ENCODE data around the gene CHRNA10. TPM values are rescaled to one million over a fixed set of nuclear protein-coding genes. Genes with fewer than 3 reads are reported as not detected.
"Not testable (repeated sequence)": the region's sequence is repeated elsewhere in the genome, so short reads cannot be mapped to it uniquely, and the experiment has no call there.

The CHRNA10 gene
- total RNA-seq, 1 donor: 1.1 TPM

DNA sequence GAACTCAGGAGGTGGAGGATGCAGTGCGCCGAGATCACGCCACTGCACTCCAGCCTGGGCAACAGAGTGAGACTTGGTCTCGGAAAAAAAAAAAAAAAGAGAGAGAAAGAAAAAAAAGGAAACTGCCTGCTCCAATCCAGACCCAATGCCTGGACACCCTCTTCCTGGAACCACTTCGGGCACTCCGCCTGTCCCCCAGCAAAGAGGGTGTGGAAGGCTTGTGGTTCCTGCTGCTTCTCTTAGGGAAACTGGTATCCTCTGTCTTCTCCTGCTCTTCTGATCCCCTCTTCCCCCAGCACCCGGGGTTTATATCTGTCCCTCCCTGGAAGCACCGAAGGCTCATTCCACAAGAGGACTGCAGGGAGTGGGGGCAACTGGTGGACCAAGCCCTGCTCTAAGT is 12.9 kb downstream of the CHRNA10 start:
- TF ChIP-seq, protein P1, sequence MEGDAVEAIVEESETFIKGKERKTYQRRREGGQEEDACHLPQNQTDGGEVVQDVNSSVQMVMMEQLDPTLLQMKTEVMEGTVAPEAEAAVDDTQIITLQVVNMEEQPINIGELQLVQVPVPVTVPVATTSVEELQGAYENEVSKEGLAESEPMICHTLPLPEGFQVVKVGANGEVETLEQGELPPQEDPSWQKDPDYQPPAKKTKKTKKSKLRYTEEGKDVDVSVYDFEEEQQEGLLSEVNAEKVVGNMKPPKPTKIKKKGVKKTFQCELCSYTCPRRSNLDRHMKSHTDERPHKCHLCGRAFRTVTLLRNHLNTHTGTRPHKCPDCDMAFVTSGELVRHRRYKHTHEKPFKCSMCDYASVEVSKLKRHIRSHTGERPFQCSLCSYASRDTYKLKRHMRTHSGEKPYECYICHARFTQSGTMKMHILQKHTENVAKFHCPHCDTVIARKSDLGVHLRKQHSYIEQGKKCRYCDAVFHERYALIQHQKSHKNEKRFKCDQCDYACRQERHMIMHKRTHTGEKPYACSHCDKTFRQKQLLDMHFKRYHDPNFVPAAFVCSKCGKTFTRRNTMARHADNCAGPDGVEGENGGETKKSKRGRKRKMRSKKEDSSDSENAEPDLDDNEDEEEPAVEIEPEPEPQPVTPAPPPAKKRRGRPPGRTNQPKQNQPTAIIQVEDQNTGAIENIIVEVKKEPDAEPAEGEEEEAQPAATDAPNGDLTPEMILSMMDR (IDR thresholded peaks at IDR 0.05; ENCODE audit: insufficient read depth, low read length): no peak
- DNase-seq (ENCODE audit: low read depth): no peak
- no peak overlapping the region for H3K4me3 ChIP-seq (ENCODE audit: low read depth, low read length)

DNA sequence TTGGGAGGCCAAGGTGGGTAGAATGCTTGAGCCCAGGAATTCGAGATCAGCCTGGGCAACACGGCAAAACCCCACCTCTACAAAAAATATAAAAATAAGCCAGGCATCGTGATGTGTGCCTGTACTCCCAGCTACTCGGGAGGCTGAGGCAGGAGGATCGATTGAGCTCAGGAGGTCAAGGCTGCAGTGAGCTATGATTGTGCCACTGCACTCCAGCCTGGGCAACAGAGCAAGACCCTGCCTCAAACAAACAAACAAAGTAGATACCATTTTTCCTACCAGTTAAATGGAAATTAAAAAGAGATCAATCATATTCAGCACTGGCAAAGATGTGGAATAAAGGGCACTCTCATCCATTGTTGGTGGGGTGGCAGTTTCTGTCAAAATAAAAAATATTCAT is 13.9 kb downstream of the CHRNA10 start:
- not testable (repeated sequence) for DNase-seq (ENCODE audit: low read depth); H3K4me3 ChIP-seq (ENCODE audit: low read depth, low read length)

DNA sequence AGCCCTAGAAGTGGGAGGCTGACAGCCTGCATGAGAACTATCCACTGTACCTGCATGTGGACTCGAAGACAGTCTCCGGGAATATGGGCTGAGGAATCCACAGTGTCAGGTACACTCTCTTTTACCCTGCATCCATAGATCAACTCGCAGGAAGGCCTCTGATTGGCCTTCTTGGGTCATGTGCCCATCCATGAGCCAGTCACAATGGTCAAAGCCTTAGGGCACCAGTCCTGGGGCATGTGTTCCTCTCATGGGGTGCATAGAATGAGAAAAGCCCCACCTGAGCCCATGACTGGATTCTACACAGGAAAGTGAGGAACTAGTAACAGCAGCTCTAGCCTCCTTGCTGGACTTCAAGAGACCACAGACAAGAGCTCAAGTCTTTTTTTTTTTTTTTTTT is 15.6 kb downstream of the CHRNA10 start:
- TF ChIP-seq, protein P1 (IDR thresholded peaks at IDR 0.05; ENCODE audit: insufficient read depth, low read length): no peak
- no peak for DNase-seq (ENCODE audit: low read depth)

DNA sequence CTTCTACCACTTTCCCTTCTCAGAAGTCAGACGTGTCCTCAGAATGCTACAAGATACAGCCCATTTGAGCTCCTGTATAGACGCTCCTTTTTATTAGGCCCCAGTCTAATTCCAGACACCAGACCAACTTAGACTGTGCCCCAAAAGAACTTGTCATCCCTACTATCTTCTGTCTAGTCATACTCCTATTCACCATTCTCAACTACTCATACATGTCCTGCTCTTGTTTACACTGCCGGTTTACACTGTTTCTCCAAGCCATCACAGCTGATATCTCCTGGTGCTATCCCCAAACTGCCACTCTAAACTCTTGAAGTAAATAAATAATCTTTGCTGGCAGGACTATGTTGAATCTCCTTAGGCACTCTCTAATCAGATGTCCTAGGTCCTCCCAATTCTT is 18.7 kb downstream of the CHRNA10 start:
- H3K4me3 ChIP-seq (ENCODE audit: low read depth, low read length); DNase-seq (ENCODE audit: low read depth): not testable (repeated sequence)

More for the DNA sequence above, 15.6 kb downstream of the CHRNA10 start:
- H3K4me3 ChIP-seq (ENCODE audit: low read depth, low read length): no peak overlapping the region

DNA sequence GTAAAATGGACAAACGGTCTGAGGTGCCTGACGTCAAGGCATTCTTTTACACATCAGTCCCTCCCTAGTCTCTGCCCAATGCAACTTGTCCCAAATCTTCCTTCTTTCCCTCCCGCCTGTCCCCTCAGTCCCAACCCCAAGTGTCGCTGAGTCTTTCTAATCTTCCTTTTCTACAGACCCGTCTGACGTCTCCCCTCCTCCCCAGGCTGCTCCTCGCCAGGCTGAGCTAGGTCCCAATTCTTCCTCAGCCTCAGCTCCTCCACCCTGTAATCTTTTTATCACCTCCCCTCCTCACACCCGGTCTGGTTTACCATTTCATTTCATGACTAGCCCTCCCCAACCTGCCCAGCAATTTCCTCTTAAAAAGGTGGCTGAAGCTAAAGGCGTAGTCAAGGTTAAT is 21.8 kb downstream of the CHRNA10 start:
- not testable (repeated sequence) for H3K4me3 ChIP-seq (ENCODE audit: low read depth, low read length); DNase-seq (ENCODE audit: low read depth)

DNA sequence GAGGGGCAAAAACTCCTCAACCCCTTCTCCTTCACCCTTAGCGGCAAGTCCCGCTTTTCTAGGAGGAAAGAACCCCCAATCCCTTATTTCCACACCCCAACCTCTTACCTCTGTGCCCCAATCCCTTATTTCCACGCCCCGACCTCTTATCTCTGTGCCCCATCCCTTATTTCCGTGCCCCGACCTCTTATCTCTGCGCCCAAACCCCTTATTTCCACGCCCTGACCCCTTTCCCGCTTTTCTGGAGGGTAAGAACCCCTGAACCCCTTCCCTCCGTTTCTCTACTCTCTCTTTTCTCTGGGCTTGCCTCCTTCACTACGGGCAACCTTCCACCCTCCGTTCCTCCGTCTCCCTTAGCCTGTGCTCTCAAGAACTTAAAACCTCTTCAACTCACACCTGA is 22.3 kb downstream of the CHRNA10 start:
- DNase-seq (ENCODE audit: low read depth); H3K4me3 ChIP-seq (ENCODE audit: low read depth, low read length): not testable (repeated sequence)

DNA sequence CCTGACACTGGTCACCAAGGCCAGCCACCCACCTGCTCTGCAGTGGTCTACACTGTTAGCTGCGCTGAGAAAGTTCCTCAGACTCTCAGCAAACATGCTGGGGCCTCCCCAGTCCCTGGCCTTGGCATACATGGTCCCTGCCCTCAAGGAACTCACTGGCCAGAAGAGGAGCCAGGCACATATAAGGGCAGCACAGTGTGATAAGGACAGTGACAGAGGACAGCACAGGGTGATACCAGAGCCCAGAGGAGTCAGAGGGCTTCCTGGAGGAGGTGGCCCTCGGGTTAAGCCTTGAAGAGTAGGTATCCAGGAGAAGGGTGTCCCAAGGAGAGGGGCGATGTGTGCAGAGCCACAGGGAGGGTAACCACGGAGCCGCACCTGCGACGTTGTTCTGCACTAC is 25.6 kb downstream of the CHRNA10 start:
- no peak for DNase-seq (ENCODE audit: low read depth)
- TF ChIP-seq, protein P1 (IDR thresholded peaks at IDR 0.05; ENCODE audit: insufficient read depth, low read length): no peak
- no peak overlapping the region for H3K4me3 ChIP-seq (ENCODE audit: low read depth, low read length)

DNA sequence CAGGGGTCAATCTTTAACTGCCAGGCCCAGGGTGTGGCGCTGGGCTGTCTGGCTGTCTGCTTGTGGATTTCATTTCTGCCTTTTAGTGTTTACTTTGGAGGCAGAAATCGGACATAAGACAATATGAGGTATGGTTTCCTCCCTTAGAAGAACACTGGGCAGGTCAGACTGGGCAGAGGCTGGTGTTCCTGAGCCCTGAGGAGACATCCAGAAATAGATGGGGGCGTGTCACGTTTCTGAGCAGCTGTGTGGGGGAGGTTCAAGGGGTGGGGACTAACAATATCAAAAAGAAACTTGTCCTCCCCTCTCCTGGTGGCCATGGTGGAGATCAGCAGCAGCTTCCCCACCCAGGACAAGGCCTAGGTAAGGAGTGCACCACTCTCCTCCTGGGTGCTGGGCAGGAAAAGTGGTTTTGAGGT is 26.4 kb downstream of the CHRNA10 start, which contains the start of gene ART1:
ART1 (plus strand) TSS at position 312 of the 419 bp plus-strand sequence. CDS start 14,086 bp downstream, outside the sequence.
- no peak for DNase-seq (ENCODE audit: low read depth)
- TF ChIP-seq, protein P1 (IDR thresholded peaks at IDR 0.05; ENCODE audit: insufficient read depth, low read length): peak; percentile 11
- no peak within 1 kb of the TSS for H3K4me3 ChIP-seq (ENCODE audit: low read depth, low read length)

DNA sequence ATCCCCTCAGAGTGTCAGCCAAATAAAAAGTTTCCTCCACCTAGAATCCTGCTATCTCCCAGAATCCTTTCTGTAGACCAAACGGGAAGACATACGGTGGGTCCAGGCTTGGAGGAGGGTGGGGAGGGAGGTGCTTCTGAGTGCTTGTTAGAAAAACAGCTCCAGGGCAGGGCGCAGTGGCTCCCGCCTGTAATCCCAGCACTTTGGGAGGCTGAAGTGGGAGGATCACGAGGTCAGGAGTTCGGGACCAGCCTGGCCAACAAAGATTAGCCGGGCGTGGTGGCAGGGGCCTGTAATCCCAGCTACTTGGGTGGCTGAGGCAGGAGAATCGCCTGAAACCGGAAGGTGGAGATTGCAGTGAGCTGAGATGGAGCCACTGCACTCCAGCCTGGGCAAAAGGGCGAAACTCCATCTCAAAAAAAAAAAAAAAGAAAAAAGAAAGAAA is 28.1 kb downstream of the CHRNA10 start:
- DNase-seq (ENCODE audit: low read depth): not testable (repeated sequence)

More for the DNA sequence above, 28.1 kb downstream of the CHRNA10 start:
- not testable (repeated sequence) for H3K4me3 ChIP-seq (ENCODE audit: low read depth, low read length)

Data from fibroblast of the aortic adventitia (primary cell).